Esophagus muscularis mucosa (tissue), 3 donors: ENCODE measurements around the gene TTC39A.

Experiments used
- POLR2AphosphoS5 ChIP-seq, 2 donors: sonication (generic); formaldehyde crosslinking; IDR thresholded peaks; one replicate each; pipeline ENCODE4 v1.6.1; 2017; ENCODE audit warnings: antibody characterized with exemption in 2 of 2
- TF ChIP-seq, protein P1 (sequence below), 3 experiments: fragments of 200-600 bp in 2 of 3; fragments of 450-650 bp in 1 of 3; sonication (generic) in 2 of 3; IDR thresholded peaks; one replicate each; pipeline ENCODE4 v1.5.1; 2017 to 2019; ENCODE audit warnings: antibody characterized with exemption in 3 of 3, mild to moderate bottlenecking in 2 of 3, moderate library complexity in 1 of 3

DNA sequence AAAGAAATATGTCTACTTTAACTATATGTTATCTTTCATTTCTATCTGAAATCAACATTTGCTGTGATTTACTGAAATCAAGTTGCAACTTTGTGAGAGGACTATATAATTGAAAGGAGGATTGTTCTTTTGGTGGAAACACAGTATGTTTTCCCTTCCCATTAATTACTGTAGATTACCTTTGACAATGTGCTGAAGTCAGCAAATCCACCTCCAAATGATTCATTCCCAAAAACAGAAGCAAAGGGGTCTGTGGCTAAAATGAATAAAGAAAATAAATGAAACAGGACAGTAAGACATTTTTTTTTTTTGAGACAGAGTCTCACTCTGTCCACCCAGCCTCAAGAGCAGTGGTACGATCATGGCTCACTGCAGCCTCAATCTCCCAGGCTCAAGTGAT, 35.4 kb upstream of the TTC39A start:
- TF ChIP-seq, protein P1, sequence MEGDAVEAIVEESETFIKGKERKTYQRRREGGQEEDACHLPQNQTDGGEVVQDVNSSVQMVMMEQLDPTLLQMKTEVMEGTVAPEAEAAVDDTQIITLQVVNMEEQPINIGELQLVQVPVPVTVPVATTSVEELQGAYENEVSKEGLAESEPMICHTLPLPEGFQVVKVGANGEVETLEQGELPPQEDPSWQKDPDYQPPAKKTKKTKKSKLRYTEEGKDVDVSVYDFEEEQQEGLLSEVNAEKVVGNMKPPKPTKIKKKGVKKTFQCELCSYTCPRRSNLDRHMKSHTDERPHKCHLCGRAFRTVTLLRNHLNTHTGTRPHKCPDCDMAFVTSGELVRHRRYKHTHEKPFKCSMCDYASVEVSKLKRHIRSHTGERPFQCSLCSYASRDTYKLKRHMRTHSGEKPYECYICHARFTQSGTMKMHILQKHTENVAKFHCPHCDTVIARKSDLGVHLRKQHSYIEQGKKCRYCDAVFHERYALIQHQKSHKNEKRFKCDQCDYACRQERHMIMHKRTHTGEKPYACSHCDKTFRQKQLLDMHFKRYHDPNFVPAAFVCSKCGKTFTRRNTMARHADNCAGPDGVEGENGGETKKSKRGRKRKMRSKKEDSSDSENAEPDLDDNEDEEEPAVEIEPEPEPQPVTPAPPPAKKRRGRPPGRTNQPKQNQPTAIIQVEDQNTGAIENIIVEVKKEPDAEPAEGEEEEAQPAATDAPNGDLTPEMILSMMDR (IDR thresholded peaks at IDR 0.05) = no peak
- TF ChIP-seq POLR2AphosphoS5 (IDR thresholded peaks at IDR 0.05) = no peak
